ENCODE measurements around the gene CEP192.

- TF ChIP-seq CTCF (IDR thresholded peaks at IDR 0.05 in 4 of 5, conservative IDR thresholded peaks at IDR 0.05 in 1 of 5) (no peak), POLR2A (IDR thresholded peaks at IDR 0.05) (no peak)
Measured at GRCh38 chr18:12976305-12976704, 14.9 kb upstream of the CEP192 start.

Measured in gastrocnemius medialis (tissue), 4 donors.